B cell (primary cell): ENCODE measurements around the gene MDFI. TPM values are rescaled to one million over a fixed set of nuclear protein-coding genes. Genes with fewer than 3 reads are reported as not detected.

Experiments
- ATAC-seq: fragments of 200-7000 bp; cut with Tn5 transposase; one replicate; pipeline ENCODE4 v1.10.0; 2021; ENCODE audit warnings: low read depth, mild to moderate bottlenecking, moderate number of reproducible peaks, moderate library complexity
- CTCF ChIA-PET: fragments of 350-600 bp; sonication (Branson Sonifier 250); formaldehyde crosslinking; loops from one replicate; lab custom pipeline; 2021; ENCODE audit warnings: antibody characterized with exemption, inconsistent platforms; lab: Charles Lee
- POLR2A ChIA-PET: fragments of 350-600 bp; sonication (Branson Sonifier 250); formaldehyde crosslinking; loops from one replicate; lab custom pipeline; 2021; ENCODE audit warnings: antibody characterized with exemption; lab: Charles Lee
- DNase-seq: peaks from one replicate; pipeline ENCODE4 v3.0.0; 2013
- H2AFZ ChIP-seq: 2 replicates; pipeline ENCODE4 v1.6.1; 2012; ENCODE audit warnings: mild to moderate bottlenecking, low read depth, low read length; ENCODE audit not compliant: insufficient read depth, poor library complexity, severe bottlenecking
- H3K27ac ChIP-seq, 2 donors: 1 replicate in 1 of 2; 2 replicates in 1 of 2; pipeline ENCODE4 v1.5.1; 2012 to 2013; ENCODE audit warnings: low read length in 2 of 2, mild to moderate bottlenecking in 2 of 2, moderate library complexity in 1 of 2
- H3K27me3 ChIP-seq, 4 experiments: fragments of 200-600 bp in 1 of 4; sonication (generic) in 1 of 4; replicated peaks in 1 of 4; 1 replicate in 2 of 4; 2 replicates in 2 of 4; pipeline versions ENCODE4 v1.6.1 to v1.7.0; 2013 to 2016; ENCODE audit warnings: low read length in 3 of 4, mild to moderate bottlenecking in 2 of 4, mixed read lengths in 1 of 4, moderate library complexity in 1 of 4; ENCODE audit not compliant: insufficient read depth in 4 of 4, control insufficient read depth in 3 of 4; ENCODE audit errors: control extremely low read depth in 1 of 4
- H3K36me3 ChIP-seq, 2 experiments: replicated peaks in 1 of 2; 1 replicate in 1 of 2; 2 replicates in 1 of 2; pipeline versions ENCODE4 v1.6.1 to v1.7.1; 2013; ENCODE audit warnings: low read length in 1 of 2; ENCODE audit not compliant: insufficient read depth in 2 of 2, control insufficient read depth in 1 of 2; ENCODE audit errors: control extremely low read depth in 1 of 2, extremely low read depth in 1 of 2
- H3K4me1 ChIP-seq, 2 donors: fragments of 200-600 bp in 1 of 2; sonication (generic) in 1 of 2; 1 replicate in 1 of 2; 2 replicates in 1 of 2; pipeline versions ENCODE4 v1.5.1 to v1.6.1; 2013 to 2017; ENCODE audit warnings: low read length in 2 of 2; ENCODE audit not compliant: control insufficient read depth in 2 of 2, insufficient read depth in 2 of 2
- H3K4me2 ChIP-seq: replicated peaks from 2 replicates; pipeline ENCODE3; 2012; ENCODE audit warnings: mild to moderate bottlenecking, low read depth, low read length; ENCODE audit not compliant: poor library complexity, severe bottlenecking
- H3K4me3 ChIP-seq, 5 experiments: fragments of 200-600 bp in 1 of 5; sonication (generic) in 1 of 5; 1 replicate in 3 of 5; 2 replicates in 2 of 5; pipeline versions ENCODE4 v1.5.1 to v1.7.0; 2011 to 2016; ENCODE audit warnings: low read length in 4 of 5, mild to moderate bottlenecking in 4 of 5, low read depth in 2 of 5, control low read depth in 1 of 5, moderate library complexity in 1 of 5; ENCODE audit not compliant: insufficient read depth in 1 of 5; ENCODE audit errors: control extremely low read depth in 1 of 5, extremely low read depth in 1 of 5
- H3K79me2 ChIP-seq: fragments of 200-600 bp; sonication (generic); one replicate; pipeline ENCODE4 v1.6.0; 2016; ENCODE audit warnings: low read length; ENCODE audit not compliant: control insufficient read depth, insufficient read depth
- H3K9ac ChIP-seq: fragments of 200-600 bp; sonication (generic); 2 replicates; pipeline ENCODE4 v1.6.1; 2017; ENCODE audit warnings: mild to moderate bottlenecking, low read length, moderate library complexity
- H3K9me3 ChIP-seq, 3 donors: one replicate each; pipeline versions ENCODE4 v1.6.1 to v1.7.1; 2013; ENCODE audit warnings: low read length in 2 of 3; ENCODE audit not compliant: control insufficient read depth in 2 of 3, insufficient read depth in 1 of 3; ENCODE audit errors: control extremely low read depth in 1 of 3
- H4K20me1 ChIP-seq: 2 replicates; pipeline ENCODE4 v1.6.0; 2012; ENCODE audit warnings: mild to moderate bottlenecking, low read length; ENCODE audit not compliant: insufficient read depth, control insufficient read depth, poor library complexity, severe bottlenecking
- H3K27ac Mint-ChIP-seq: one replicate; pipeline ENCODE4 v1.8.0; 2021; ENCODE audit warnings: mixed read lengths
- H3K27me3 Mint-ChIP-seq: one replicate; pipeline ENCODE4 v1.8.0; 2021; ENCODE audit warnings: mixed read lengths
- H3K4me1 Mint-ChIP-seq: one replicate; pipeline ENCODE4 v1.8.0; 2021; ENCODE audit warnings: mixed read lengths
- H3K4me3 Mint-ChIP-seq: one replicate; pipeline ENCODE4 v1.8.0; 2021; ENCODE audit warnings: mixed read lengths
- H3K9me3 Mint-ChIP-seq: one replicate; pipeline ENCODE4 v1.8.0; 2022; ENCODE audit warnings: mixed read lengths; ENCODE audit not compliant: insufficient read depth
- CTCF ChIP-seq: fragments of 200-600 bp; IDR thresholded peaks from one replicate; pipeline ENCODE4 v1.8.0; 2022; ENCODE audit warnings: antibody characterized with exemption, mild to moderate bottlenecking
- EZH2 ChIP-seq: IDR thresholded peaks from 2 replicates; pipeline ENCODE4 v1.6.1; 2012; ENCODE audit warnings: borderline replicate concordance, low read depth, mild to moderate bottlenecking, moderate library complexity, low read length; ENCODE audit not compliant: insufficient read depth, poor library complexity, severe bottlenecking
- WGBS: methylation state at CpG from one replicate; pipeline ENCODE4 v1.1.5; 2013; ENCODE audit warnings: missing lambda C conversion rate; ENCODE audit not compliant: insufficient coverage; 5-methylcytosine and 5-hydroxymethylcytosine counted together
- intact Hi-C: fragments of 100-400 bp; cut with micrococcal nuclease; formaldehyde crosslinking; loops from one replicate; pipeline ENCODE4 v1.10.0; 2022
- polyA plus RNA-seq: library from polyadenylated mRNA; depleted of rRNA; stranded (reverse); fragments of >200 nt; gene quantifications from 2 replicates; pipeline ENCODE4 v1.2.3, GENCODE V29; 2012
- total RNA-seq, 2 donors: library from RNA; stranded (reverse); fragments of 120-200 nt in 1 of 2; gene quantifications; 1 replicate in 1 of 2; 2 replicates in 1 of 2; pipeline versions ENCODE4 v1.2.3 to v1.2.4, GENCODE V29; 2013 to 2022

MDFI gene
- total and polyA plus RNA-seq, 2 donors (not counting 1 experiment from before 2014, with no cell fraction given) = not detected

GRCh38 chr6:41702089-41702745, 63.9 kb downstream of the MDFI start:
- Histone ChIP-seq H3K4me1 (peaks cover 73 to 83% of the 10 kb centered on the region in 2 donors), H3K4me2 (peak overlapping the region; percentile 82), H3K36me3 (peaks cover 0 to 51% of the 10 kb centered on the region in 2 experiments), H3K4me3 (no peak overlapping the region), H4K20me1 (peaks cover 55% of the 10 kb centered on the region), H3K79me2 (peaks cover 95% of the 10 kb centered on the region), H2AFZ (no peak overlapping the region), H3K27me3 (no peaks in the 10 kb centered on the region), H3K9ac (no peak overlapping the region), H3K27ac (peak overlapping the region in 1 of 2 donors; percentile 96), H3K9me3 (peaks cover 0 to 7% (median 0%) of the 10 kb centered on the region in 3 donors)
- 97% methylated on average over 5 of the region's 10 CpGs for WGBS
- peak overlapping the region; percentile 27 for H3K4me3 Mint-ChIP-seq
- H3K4me1 Mint-ChIP-seq = peaks cover 91% of the 10 kb centered on the region
- H3K27me3 Mint-ChIP-seq = no peaks in the 10 kb centered on the region
- intact Hi-C loops = loop anchor here (10.0 kb wide), 1 partner anchor 193 kb away; the partner anchor contains the start of gene USP49
- H3K27ac Mint-ChIP-seq = peak overlapping the region; percentile 100
- TF ChIP-seq CTCF = no peak
- no peak for TF ChIP-seq EZH2
- ATAC-seq (no peak), DNase-seq (no peak)
- ChIA-PET CTCF (interaction anchor here (1.0 to 8.3 kb wide), 5 partner anchors 14 to 99 kb away, joined by 3 to 303 read pairs (median 3); partner anchors contain the start of gene TFEB), POLR2A (interaction anchor here (11.0 kb wide), 1 partner anchor 29 kb away, joined by 342 read pairs; the partner anchor contains the start of gene TFEB)
- no peaks in the 10 kb centered on the region for H3K9me3 Mint-ChIP-seq
